H9 (cell line): ENCODE data around the gene APOBEC3A. TPM values are rescaled to one million over a fixed set of nuclear protein-coding genes. Genes with fewer than 3 reads are reported as not detected.

Source experiments
- DNase-seq: peaks from one replicate; pipeline ENCODE4 v3.0.0-alpha.2; 2017
- H2AFZ ChIP-seq: one replicate; pipeline ENCODE4 v1.6.1; 2013; ENCODE audit warnings: mild to moderate bottlenecking, low read length, control low read depth, moderate library complexity
- H2AK5ac ChIP-seq: 2 replicates; pipeline ENCODE4 v1.6.1; 2013; ENCODE audit warnings: low read length, control low read depth, mixed read lengths; ENCODE audit not compliant: insufficient read length
- H2BK120ac ChIP-seq: one replicate; pipeline ENCODE4 v1.6.1; 2013; ENCODE audit warnings: low read depth, mild to moderate bottlenecking, low read length, control low read depth, inconsistent platforms; ENCODE audit not compliant: poor library complexity, severe bottlenecking
- H2BK12ac ChIP-seq: 2 replicates; pipeline ENCODE4 v1.6.1; 2013; ENCODE audit warnings: low read length, control low read depth, mixed read lengths, low read depth; ENCODE audit not compliant: insufficient read length
- H2BK15ac ChIP-seq: 2 replicates; pipeline ENCODE4 v1.6.1; 2013; ENCODE audit warnings: low read depth, low read length, control low read depth
- H2BK20ac ChIP-seq: one replicate; pipeline ENCODE4 v1.6.1; 2013; ENCODE audit warnings: low read depth, mild to moderate bottlenecking, low read length, control low read depth, inconsistent platforms; ENCODE audit not compliant: poor library complexity, severe bottlenecking
- H2BK5ac ChIP-seq: 2 replicates; pipeline ENCODE4 v1.6.1; 2013; ENCODE audit warnings: low read length, control low read depth, mixed read lengths; ENCODE audit not compliant: insufficient read length
- H3K14ac ChIP-seq: 2 replicates; pipeline ENCODE4 v1.6.1; 2013; ENCODE audit warnings: low read length, control low read depth; ENCODE audit not compliant: insufficient read depth
- H3K18ac ChIP-seq: 2 replicates; pipeline ENCODE4 v1.6.1; 2013; ENCODE audit warnings: low read depth, mild to moderate bottlenecking, mixed read lengths, low read length, control low read depth; ENCODE audit not compliant: insufficient read length
- H3K23ac ChIP-seq: 2 replicates; pipeline ENCODE4 v1.6.1; 2013; ENCODE audit warnings: low read length, control low read depth, mixed read lengths, low read depth; ENCODE audit not compliant: insufficient read length
- H3K23me2 ChIP-seq: 2 replicates; pipeline ENCODE4 v1.6.1; 2013; ENCODE audit warnings: low read depth, mild to moderate bottlenecking, mixed read lengths, low read length, control low read depth; ENCODE audit not compliant: insufficient read length, poor library complexity, severe bottlenecking
- H3K27ac ChIP-seq: 2 replicates; pipeline ENCODE4 v1.5.1; 2013; ENCODE audit warnings: low read length, control low read depth, mixed read lengths, low read depth; ENCODE audit not compliant: insufficient read length
- H3K27me3 ChIP-seq: 2 replicates; pipeline ENCODE4 v1.6.1; 2013; ENCODE audit warnings: low read length, control low read depth, inconsistent platforms; ENCODE audit not compliant: insufficient read depth
- H3K4ac ChIP-seq: 2 replicates; pipeline ENCODE4 v1.6.1; 2013; ENCODE audit warnings: low read depth, mild to moderate bottlenecking, control low read depth, inconsistent platforms, low read length, moderate library complexity
- H3K4me1 ChIP-seq: 2 replicates; pipeline ENCODE4 v1.6.1; 2013; ENCODE audit warnings: low read length, control low read depth, inconsistent platforms; ENCODE audit not compliant: insufficient read depth
- H3K4me2 ChIP-seq: 2 replicates; pipeline ENCODE4 v1.6.1; 2013; ENCODE audit warnings: low read length, control low read depth, mixed read lengths; ENCODE audit not compliant: insufficient read length, insufficient read depth
- H3K56ac ChIP-seq: 2 replicates; pipeline ENCODE4 v1.6.1; 2013; ENCODE audit warnings: low read depth, mild to moderate bottlenecking, mixed read lengths, low read length, control low read depth; ENCODE audit not compliant: insufficient read length
- H3K79me1 ChIP-seq: 2 replicates; pipeline ENCODE4 v1.6.1; 2013; ENCODE audit warnings: low read depth, mild to moderate bottlenecking, moderate library complexity, low read length, control low read depth, inconsistent platforms; ENCODE audit not compliant: insufficient read depth, poor library complexity, severe bottlenecking
- H3K79me2 ChIP-seq: 2 replicates; pipeline ENCODE4 v1.6.1; 2013; ENCODE audit warnings: low read length, control low read depth, inconsistent platforms; ENCODE audit not compliant: insufficient read depth
- H3K9ac ChIP-seq: 2 replicates; pipeline ENCODE4 v1.6.1; 2013; ENCODE audit warnings: low read length, control low read depth, mixed read lengths; ENCODE audit not compliant: insufficient read length; ENCODE audit errors: extremely low read depth
- H3K9me3 ChIP-seq: one replicate; pipeline ENCODE4 v1.6.1; 2013; ENCODE audit warnings: low read depth, low read length, inconsistent platforms; ENCODE audit not compliant: control insufficient read depth
- H3T11ph ChIP-seq: one replicate; pipeline ENCODE4 v1.6.1; 2013; ENCODE audit warnings: mild to moderate bottlenecking, low read length, control low read depth, inconsistent platforms
- H4K20me1 ChIP-seq: one replicate; pipeline ENCODE4 v1.6.1; 2013; ENCODE audit not compliant: control insufficient read depth, insufficient read length, insufficient read depth
- H4K5ac ChIP-seq: 2 replicates; pipeline ENCODE4 v1.6.1; 2013; ENCODE audit warnings: low read depth, mild to moderate bottlenecking, mixed read lengths, low read length, control low read depth; ENCODE audit not compliant: insufficient read length
- H4K8ac ChIP-seq: replicated peaks from 2 replicates; pipeline ENCODE4 v1.6.1; 2013; ENCODE audit warnings: low read length, control low read depth, mixed read lengths, low read depth; ENCODE audit not compliant: insufficient read length
- H4K91ac ChIP-seq: 2 replicates; pipeline ENCODE4 v1.6.1; 2013; ENCODE audit warnings: low read depth, mild to moderate bottlenecking, moderate library complexity, mixed read lengths, low read length, control low read depth; ENCODE audit not compliant: insufficient read length
- H3K27ac Mint-ChIP-seq, 3 experiments: 2 replicates in 2 of 3; 3 replicates in 1 of 3; pipeline ENCODE4 v1.8.0; 2020 to 2021; ENCODE audit warnings: mixed read lengths in 3 of 3, mild to moderate bottlenecking in 1 of 3, moderate library complexity in 1 of 3
- H3K27me3 Mint-ChIP-seq: 2 replicates; pipeline ENCODE4 v1.8.0; 2021; ENCODE audit warnings: low read depth, mild to moderate bottlenecking, moderate library complexity, mixed read lengths
- H3K36me3 Mint-ChIP-seq, 3 experiments: 2 replicates in 2 of 3; 3 replicates in 1 of 3; pipeline ENCODE4 v1.8.0; 2020 to 2021; ENCODE audit warnings: low read depth in 3 of 3, mixed read lengths in 3 of 3; ENCODE audit not compliant: insufficient read depth in 1 of 3
- H3K4me1 Mint-ChIP-seq, 2 experiments: 2 replicates each; pipeline ENCODE4 v1.8.0; 2020; ENCODE audit warnings: mixed read lengths in 2 of 2
- H3K4me3 Mint-ChIP-seq, 2 experiments: 2 replicates in 1 of 2; 3 replicates in 1 of 2; pipeline ENCODE4 v1.8.0; 2020 to 2021; ENCODE audit warnings: mild to moderate bottlenecking in 2 of 2, mixed read lengths in 2 of 2, moderate library complexity in 1 of 2
- H3K9me3 Mint-ChIP-seq, 2 experiments: 2 replicates in 1 of 2; 3 replicates in 1 of 2; pipeline ENCODE4 v1.8.0; 2020; ENCODE audit warnings: mild to moderate bottlenecking in 2 of 2, mixed read lengths in 2 of 2, moderate library complexity in 1 of 2
- WGBS: extraction: QIAGEN DNeasy Blood & Tissue Kit; methylation state at CpG from one replicate; pipeline ENCODE4 v1.1.7; 2013; ENCODE audit warnings: missing lambda C conversion rate, low lambda C conversion rate, mixed read lengths; ENCODE audit not compliant: insufficient read length; ENCODE audit errors: extremely low coverage; 5-methylcytosine and 5-hydroxymethylcytosine counted together
- total RNA-seq: library from RNA; stranded (reverse); gene quantifications from 2 replicates; pipeline ENCODE4 v1.2.1, GENCODE V29; 2021
- TF ChIP-seq, protein P1 (sequence below): fragments of 200-600 bp; sonication (generic); conservative IDR thresholded peaks from 3 replicates; pipeline ENCODE4 v1.8.0; 2021; ENCODE audit warnings: antibody characterized with exemption, mild to moderate bottlenecking

Gene APOBEC3A
- total RNA-seq, 1 experiment from 2014 or later: not detected

GRCh38 chr22:38981005-38981991, 23.9 kb downstream of the APOBEC3A start:
- H2BK12ac ChIP-seq: no peak overlapping the region
- Mint-ChIP-seq H3K27ac (no peak overlapping the region), H3K4me1 (peaks cover 22 to 24% of the 10 kb centered on the region in 2 experiments), H3K27me3 (peaks cover 12% of the 10 kb centered on the region), H3K4me3 (peak overlapping the region in 1 of 2 experiments; percentile 49; a peak in 1 of 5 replicates), H3K36me3 (peaks cover 16 to 46% (median 38%) of the 10 kb centered on the region in 3 experiments), H3K9me3 (peaks cover 45 to 49% of the 10 kb centered on the region in 2 experiments)
- H3K9me3 ChIP-seq: no peaks in the 10 kb centered on the region
- H3K9ac ChIP-seq: no peak overlapping the region
- H3K14ac ChIP-seq: no peak overlapping the region; the same call in 1 of the 2 replicates
- no peak overlapping the region for H2BK20ac ChIP-seq
- H4K5ac ChIP-seq: no peak overlapping the region
- no peak overlapping the region for H4K8ac ChIP-seq
- H2AFZ ChIP-seq: no peak overlapping the region
- WGBS: no CpG with 5 or more reads among the region's 27 CpGs
- TF ChIP-seq, protein P1, sequence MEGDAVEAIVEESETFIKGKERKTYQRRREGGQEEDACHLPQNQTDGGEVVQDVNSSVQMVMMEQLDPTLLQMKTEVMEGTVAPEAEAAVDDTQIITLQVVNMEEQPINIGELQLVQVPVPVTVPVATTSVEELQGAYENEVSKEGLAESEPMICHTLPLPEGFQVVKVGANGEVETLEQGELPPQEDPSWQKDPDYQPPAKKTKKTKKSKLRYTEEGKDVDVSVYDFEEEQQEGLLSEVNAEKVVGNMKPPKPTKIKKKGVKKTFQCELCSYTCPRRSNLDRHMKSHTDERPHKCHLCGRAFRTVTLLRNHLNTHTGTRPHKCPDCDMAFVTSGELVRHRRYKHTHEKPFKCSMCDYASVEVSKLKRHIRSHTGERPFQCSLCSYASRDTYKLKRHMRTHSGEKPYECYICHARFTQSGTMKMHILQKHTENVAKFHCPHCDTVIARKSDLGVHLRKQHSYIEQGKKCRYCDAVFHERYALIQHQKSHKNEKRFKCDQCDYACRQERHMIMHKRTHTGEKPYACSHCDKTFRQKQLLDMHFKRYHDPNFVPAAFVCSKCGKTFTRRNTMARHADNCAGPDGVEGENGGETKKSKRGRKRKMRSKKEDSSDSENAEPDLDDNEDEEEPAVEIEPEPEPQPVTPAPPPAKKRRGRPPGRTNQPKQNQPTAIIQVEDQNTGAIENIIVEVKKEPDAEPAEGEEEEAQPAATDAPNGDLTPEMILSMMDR: peak; percentile 72
- H2BK5ac ChIP-seq: no peak overlapping the region
- no peaks in the 10 kb centered on the region for H3K79me2 ChIP-seq
- H3T11ph ChIP-seq: no peak overlapping the region
- no peaks in the 10 kb centered on the region for H3K4me1 ChIP-seq
- no peak overlapping the region for H3K18ac ChIP-seq
- no peak overlapping the region for H2AK5ac ChIP-seq
- no peaks in the 10 kb centered on the region for H4K20me1 ChIP-seq
- no peak overlapping the region for H2BK15ac ChIP-seq
- no peak overlapping the region for H3K27ac ChIP-seq
- H3K79me1 ChIP-seq: no peaks in the 10 kb centered on the region
- no peak overlapping the region for H4K91ac ChIP-seq
- H3K4ac ChIP-seq: no peak overlapping the region
- no peak overlapping the region for H3K4me2 ChIP-seq
- H3K27me3 ChIP-seq: no peaks in the 10 kb centered on the region
- no peaks in the 10 kb centered on the region for H3K23me2 ChIP-seq
- DNase-seq: peak; percentile 56
- no peak overlapping the region for H3K56ac ChIP-seq
- H2BK120ac ChIP-seq: no peak overlapping the region
- no peak overlapping the region for H3K23ac ChIP-seq
